Mesendoderm (in vitro differentiated cells): ENCODE results near the gene PDZRN3.

ENCODE experiments used
- DNase-seq: peaks from one replicate; pipeline ENCODE4 v3.0.0; 2013
- H2AK5ac ChIP-seq: 2 replicates; pipeline ENCODE4 v1.6.1; 2013; ENCODE audit warnings: low read length, inconsistent platforms
- H2BK120ac ChIP-seq: 2 replicates; pipeline ENCODE4 v1.6.1; 2013; ENCODE audit warnings: low read depth, mild to moderate bottlenecking, low read length, moderate library complexity, mixed read lengths
- H2BK15ac ChIP-seq: replicated peaks from 2 replicates; pipeline ENCODE4 v1.6.1; 2013; ENCODE audit warnings: low read depth, mild to moderate bottlenecking, moderate library complexity
- H2BK5ac ChIP-seq: 2 replicates; pipeline ENCODE4 v1.6.1; 2013; ENCODE audit warnings: low read length, inconsistent platforms
- H3K18ac ChIP-seq: 2 replicates; pipeline ENCODE4 v1.6.1; 2013; ENCODE audit warnings: mild to moderate bottlenecking, low read length, mixed read lengths
- H3K23ac ChIP-seq: one replicate; pipeline ENCODE4 v1.6.1; 2013; ENCODE audit warnings: low read length
- H3K27ac ChIP-seq: 2 replicates; pipeline ENCODE4 v1.5.1; 2013; ENCODE audit warnings: low read depth, mild to moderate bottlenecking, inconsistent platforms, low read length, moderate library complexity
- H3K27me3 ChIP-seq: 2 replicates; pipeline ENCODE4 v1.6.1; 2013; ENCODE audit warnings: low read length, control low read depth, mild to moderate bottlenecking, inconsistent platforms; ENCODE audit not compliant: insufficient read depth, poor library complexity
- H3K36me3 ChIP-seq: 2 replicates; pipeline ENCODE4 v1.6.1; 2013; ENCODE audit warnings: low read length, inconsistent platforms; ENCODE audit not compliant: control insufficient read depth, insufficient read depth
- H3K4ac ChIP-seq: one replicate; pipeline ENCODE4 v1.6.1; 2013; ENCODE audit warnings: low read depth, mild to moderate bottlenecking, low read length, moderate library complexity
- H3K4me1 ChIP-seq: 2 replicates; pipeline ENCODE4 v1.6.1; 2013; ENCODE audit warnings: low read depth, low read length, inconsistent platforms; ENCODE audit not compliant: control insufficient read depth
- H3K4me2 ChIP-seq: 2 replicates; pipeline ENCODE4 v1.6.1; 2013; ENCODE audit warnings: low read length
- H3K4me3 ChIP-seq: 2 replicates; pipeline ENCODE4 v1.5.1; 2013; ENCODE audit warnings: mild to moderate bottlenecking, low read length
- H3K56ac ChIP-seq: one replicate; pipeline ENCODE4 v1.6.1; 2013; ENCODE audit warnings: low read length
- H3K79me1 ChIP-seq: 2 replicates; pipeline ENCODE4 v1.6.1; 2013; ENCODE audit warnings: low read length, inconsistent platforms
- H3K79me2 ChIP-seq: 2 replicates; pipeline ENCODE4 v1.6.1; 2013; ENCODE audit warnings: mild to moderate bottlenecking, low read length; ENCODE audit not compliant: control insufficient read depth, insufficient read depth
- H3K9ac ChIP-seq: 2 replicates; pipeline ENCODE4 v1.6.1; 2013; ENCODE audit warnings: low read length, inconsistent platforms
- H4K5ac ChIP-seq: one replicate; pipeline ENCODE4 v1.6.1; 2013; ENCODE audit warnings: low read length
- H4K8ac ChIP-seq: one replicate; pipeline ENCODE4 v1.6.1; 2013; ENCODE audit warnings: low read depth, mild to moderate bottlenecking, control low read depth, low read length, moderate library complexity
- whole genome bisulfite sequencing: extraction: QIAGEN DNeasy Blood & Tissue Kit; methylation state at CpG from one replicate; pipeline ENCODE4 v1.1.7; 2013; ENCODE audit warnings: low lambda C conversion rate, missing lambda C conversion rate; ENCODE audit not compliant: insufficient coverage; ENCODE audit errors: extremely low coverage; 5-methylcytosine and 5-hydroxymethylcytosine counted together

PDZRN3 gene

DNA sequence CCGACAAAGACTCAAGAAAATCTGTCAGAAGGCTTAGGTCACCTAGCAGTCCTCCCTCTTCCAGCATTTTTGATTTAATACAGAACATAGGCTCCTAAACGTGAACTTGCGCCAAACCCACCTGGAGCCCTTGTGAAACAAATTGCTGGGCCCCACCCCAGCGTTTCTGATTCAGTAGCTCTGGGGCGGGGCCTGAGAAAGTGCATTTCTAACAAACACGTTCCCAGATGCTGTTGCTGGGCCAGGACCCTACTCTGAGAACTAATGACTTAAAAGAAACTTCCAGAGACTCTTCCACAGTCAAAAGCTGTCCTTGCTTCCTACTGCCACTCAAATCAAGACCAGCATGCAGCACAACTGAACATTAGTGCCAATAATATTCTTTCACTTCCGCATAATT is 198.1 kb downstream of the PDZRN3 start:
- H3K4me3 ChIP-seq: no peak overlapping the region
- H3K4ac ChIP-seq: peak overlapping the region; percentile 11
- H3K4me2 ChIP-seq: no peak overlapping the region
- H2BK5ac ChIP-seq: no peak overlapping the region
- no peak overlapping the region for H2AK5ac ChIP-seq
- no peaks in the 10 kb centered on the region for H3K79me2 ChIP-seq
- no peaks in the 10 kb centered on the region for H3K4me1 ChIP-seq
- no peaks in the 10 kb centered on the region for H3K79me1 ChIP-seq
- DNase-seq: no peak
- H4K5ac ChIP-seq: no peak overlapping the region
- no peak overlapping the region for H2BK120ac ChIP-seq
- no peak overlapping the region for H4K8ac ChIP-seq
- H3K18ac ChIP-seq: no peak overlapping the region
- no peak overlapping the region for H3K9ac ChIP-seq
- no peak overlapping the region for H3K56ac ChIP-seq
- no CpG with 5 or more reads among the region's 7 CpGs for WGBS
- no peak overlapping the region for H2BK15ac ChIP-seq
- H3K36me3 ChIP-seq: no peaks in the 10 kb centered on the region
- no peak overlapping the region for H3K27ac ChIP-seq
- no peak overlapping the region for H3K23ac ChIP-seq
- H3K27me3 ChIP-seq: no peaks in the 10 kb centered on the region

GRCh38 chr3:73423116-73423515 is 201.6 kb downstream of the PDZRN3 start:
- no peak overlapping the region for H3K9ac ChIP-seq

DNA sequence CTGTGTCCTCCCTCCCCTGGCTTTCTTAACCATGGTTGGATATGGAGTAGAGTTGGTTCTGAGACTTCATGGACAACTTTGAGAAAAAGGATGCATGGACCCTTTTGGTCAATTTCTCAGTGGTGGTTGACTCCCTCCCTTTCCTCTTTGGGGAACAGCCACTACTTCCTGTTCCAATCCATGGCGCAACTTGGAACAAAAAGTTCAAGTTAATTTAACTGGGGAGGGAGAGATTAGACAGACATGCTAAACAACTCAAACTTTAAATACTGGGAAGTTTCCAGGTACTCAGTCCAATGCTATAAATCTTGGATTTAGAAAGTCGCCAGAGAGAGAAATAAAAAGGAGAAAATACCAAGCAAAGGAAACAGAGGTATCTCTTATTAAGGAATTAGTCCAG is 202.2 kb downstream of the PDZRN3 start:
- no peaks in the 10 kb centered on the region for H3K27me3 ChIP-seq
- no peak overlapping the region for H3K27ac ChIP-seq
- no CpG with 5 or more reads among the region's 2 CpGs for WGBS
- no peak overlapping the region for H2BK5ac ChIP-seq
- no peaks in the 10 kb centered on the region for H3K36me3 ChIP-seq
- no peak overlapping the region for H3K4ac ChIP-seq
- no peak for DNase-seq
- no peak overlapping the region for H3K56ac ChIP-seq
- no peak overlapping the region for H2AK5ac ChIP-seq
- no peaks in the 10 kb centered on the region for H3K79me1 ChIP-seq
- H3K18ac ChIP-seq: no peak overlapping the region
- no peaks in the 10 kb centered on the region for H3K4me1 ChIP-seq
- no peak overlapping the region for H2BK15ac ChIP-seq
- no peak overlapping the region for H3K23ac ChIP-seq
- H2BK120ac ChIP-seq: no peak overlapping the region
- no peaks in the 10 kb centered on the region for H3K79me2 ChIP-seq
- no peak overlapping the region for H3K9ac ChIP-seq
- no peak overlapping the region for H4K5ac ChIP-seq
- H4K8ac ChIP-seq: no peak overlapping the region
- no peak overlapping the region for H3K4me2 ChIP-seq
- no peak overlapping the region for H3K4me3 ChIP-seq

More at GRCh38 chr3:73423116-73423515, 201.6 kb downstream of the PDZRN3 start:
- no peak overlapping the region for H3K4ac ChIP-seq
- H2BK5ac ChIP-seq: no peak overlapping the region
- no peaks in the 10 kb centered on the region for H3K27me3 ChIP-seq
- H2AK5ac ChIP-seq: no peak overlapping the region
- no peak overlapping the region for H3K4me3 ChIP-seq
- no peak overlapping the region for H4K8ac ChIP-seq
- H2BK15ac ChIP-seq: no peak overlapping the region
- no peak overlapping the region for H2BK120ac ChIP-seq
- H3K4me1 ChIP-seq: no peaks in the 10 kb centered on the region
- no peak for DNase-seq
- no peaks in the 10 kb centered on the region for H3K36me3 ChIP-seq
- H3K56ac ChIP-seq: no peak overlapping the region
- no peaks in the 10 kb centered on the region for H3K79me2 ChIP-seq
- H3K27ac ChIP-seq: no peak overlapping the region
- H3K4me2 ChIP-seq: no peak overlapping the region
- H3K23ac ChIP-seq: no peak overlapping the region
- WGBS: no CpG with 5 or more reads among the region's 3 CpGs
- H4K5ac ChIP-seq: no peak overlapping the region
- H3K79me1 ChIP-seq: no peaks in the 10 kb centered on the region
- no peak overlapping the region for H3K18ac ChIP-seq

DNA sequence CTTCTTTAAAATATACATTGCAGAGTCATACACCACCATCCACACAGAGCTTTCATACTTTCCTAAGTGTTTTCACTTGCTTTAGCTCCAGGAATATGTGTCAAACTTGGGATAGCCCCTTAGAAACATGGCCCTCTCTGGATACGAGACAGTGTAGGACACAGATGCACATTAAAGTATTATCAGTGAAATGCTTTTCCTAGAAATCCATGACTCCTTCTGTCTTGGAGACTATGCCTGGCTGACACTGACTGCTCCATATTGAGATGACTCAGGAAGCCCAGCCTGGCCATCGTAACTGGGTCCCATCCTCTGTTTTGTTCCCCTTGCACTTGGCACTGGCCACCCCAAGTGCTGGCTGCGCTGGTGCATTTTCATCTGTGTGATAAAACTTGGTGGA is 204.8 kb downstream of the PDZRN3 start:
- Histone ChIP-seq H2BK120ac (no peak overlapping the region), H3K79me1 (no peaks in the 10 kb centered on the region), H3K4me3 (no peak overlapping the region), H3K4ac (no peak overlapping the region), H4K8ac (no peak overlapping the region), H2BK15ac (no peak overlapping the region), H4K5ac (no peak overlapping the region), H2BK5ac (no peak overlapping the region), H3K56ac (no peak overlapping the region), H3K79me2 (no peaks in the 10 kb centered on the region), H3K27me3 (no peaks in the 10 kb centered on the region), H3K18ac (no peak overlapping the region), H3K4me2 (no peak overlapping the region), H3K27ac (no peak overlapping the region), H3K36me3 (no peaks in the 10 kb centered on the region), H2AK5ac (no peak overlapping the region), H3K4me1 (no peaks in the 10 kb centered on the region), H3K9ac (no peak overlapping the region), H3K23ac (no peak overlapping the region)
- DNase-seq: no peak
- no CpG with 5 or more reads among the region's 3 CpGs for WGBS

DNA sequence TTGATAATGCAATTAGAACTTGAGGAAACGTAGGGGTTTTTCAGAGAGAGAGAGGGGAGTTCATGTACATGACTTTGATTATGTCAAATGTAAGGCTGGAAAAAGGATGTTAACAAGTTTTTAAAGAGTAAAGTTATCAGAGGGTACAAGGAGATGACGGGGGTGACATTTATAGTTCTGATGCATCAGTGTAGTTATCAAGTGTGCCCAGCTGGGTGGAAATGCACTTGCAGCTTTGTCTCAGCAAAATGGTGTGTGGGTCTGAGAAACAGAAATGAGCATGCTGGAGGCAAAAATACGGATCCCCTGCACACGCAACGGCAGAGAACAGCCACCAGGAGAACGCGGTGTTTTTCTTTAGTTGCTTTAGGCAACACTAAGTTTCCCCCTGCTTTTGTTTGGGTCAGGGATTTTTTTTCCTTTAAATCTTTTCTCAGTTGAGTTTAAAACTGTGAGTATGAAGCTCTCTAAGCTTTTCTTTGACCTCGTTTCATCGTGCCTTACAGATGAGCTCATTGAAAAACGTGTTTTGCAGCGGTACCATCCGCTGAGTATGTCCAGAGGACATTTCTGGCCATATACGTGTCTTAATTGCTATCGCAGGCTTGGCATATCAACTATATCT is 205.4 kb downstream of the PDZRN3 start:
- no peak overlapping the region for H3K23ac ChIP-seq
- no peaks in the 10 kb centered on the region for H3K36me3 ChIP-seq
- H4K8ac ChIP-seq: no peak overlapping the region
- H3K4me2 ChIP-seq: no peak overlapping the region
- H3K4me1 ChIP-seq: no peaks in the 10 kb centered on the region
- no peak overlapping the region for H3K56ac ChIP-seq
- H2AK5ac ChIP-seq: no peak overlapping the region
- no peaks in the 10 kb centered on the region for H3K27me3 ChIP-seq
- no peak overlapping the region for H2BK120ac ChIP-seq
- H2BK5ac ChIP-seq: no peak overlapping the region
- no peak overlapping the region for H3K18ac ChIP-seq
- no peak overlapping the region for H4K5ac ChIP-seq
- H3K4me3 ChIP-seq: no peak overlapping the region
- no peaks in the 10 kb centered on the region for H3K79me2 ChIP-seq
- H3K27ac ChIP-seq: no peak overlapping the region
- no peak overlapping the region for H2BK15ac ChIP-seq
- no peaks in the 10 kb centered on the region for H3K79me1 ChIP-seq
- peak; percentile 38 for DNase-seq
- WGBS: no CpG with 5 or more reads among the region's 14 CpGs
- H3K9ac ChIP-seq: no peak overlapping the region
- H3K4ac ChIP-seq: no peak overlapping the region

DNA sequence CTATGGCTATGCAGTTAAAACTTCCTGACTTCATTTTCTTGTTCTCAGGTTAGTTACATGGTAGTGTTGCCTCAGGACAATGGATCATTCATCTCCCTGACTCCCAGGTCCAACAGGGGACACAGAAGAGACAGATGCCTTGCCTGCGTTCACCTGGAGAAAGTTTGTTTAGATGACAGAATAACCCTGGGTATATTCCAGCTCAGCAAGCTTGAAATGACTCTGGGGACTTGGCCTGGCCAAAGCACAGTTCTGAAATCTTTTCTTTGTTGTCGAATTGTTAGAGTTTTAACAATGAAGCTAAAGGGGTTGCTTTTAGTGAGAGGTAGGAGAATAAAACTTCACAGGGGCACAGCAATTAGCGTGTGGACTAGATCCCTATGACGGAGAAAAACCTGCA is 206.1 kb downstream of the PDZRN3 start:
- no peak overlapping the region for H3K27ac ChIP-seq

More for the DNA sequence above, 206.1 kb downstream of the PDZRN3 start:
- DNase-seq: no peak
- Histone ChIP-seq H3K79me1 (no peaks in the 10 kb centered on the region), H4K5ac (no peak overlapping the region), H3K4me3 (no peak overlapping the region), H3K18ac (no peak overlapping the region), H3K56ac (no peak overlapping the region), H3K4ac (no peak overlapping the region), H3K36me3 (no peaks in the 10 kb centered on the region), H2BK15ac (no peak overlapping the region), H3K4me2 (no peak overlapping the region), H3K23ac (no peak overlapping the region), H2BK120ac (no peak overlapping the region), H2AK5ac (no peak overlapping the region), H4K8ac (no peak overlapping the region), H3K27me3 (no peaks in the 10 kb centered on the region), H2BK5ac (no peak overlapping the region), H3K9ac (no peak overlapping the region), H3K79me2 (no peaks in the 10 kb centered on the region), H3K4me1 (no peaks in the 10 kb centered on the region)
- WGBS: no CpG with 5 or more reads among the region's 4 CpGs
